HG03575 (cell line): ENCODE data around the gene ARL10.

ENCODE experiments used
- ATAC-seq: cut with Tn5 transposase; IDR thresholded peaks from one replicate; pipeline ENCODE4 v1.9.1; 2021; ENCODE audit not compliant: unreplicated experiment, insufficient number of reproducible peaks, low FRiP score; ENCODE audit errors: extremely low read depth

ARL10 gene

GRCh38 chr5:176426876-176427275 lies 61.6 kb downstream of the ARL10 start:
- no peak for ATAC-seq

- ATAC-seq = no peak
These were observed 62.7 kb downstream of the ARL10 start for GRCh38 chr5:176427971-176428370.

GRCh38 chr5:176429972-176430371 lies 64.7 kb downstream of the ARL10 start:
- no peak for ATAC-seq
